Body of pancreas (tissue), 4 donors: ENCODE data around the gene TIAM1. TPM values are rescaled to one million over a fixed set of nuclear protein-coding genes. Genes with fewer than 3 reads are reported as not detected.

Experiments used
- ATAC-seq: fragments of 150-250 bp; one replicate; pipeline ENCODE4 v1.9.1; 2016
- DNase-seq, 4 donors: peaks; one replicate each; pipeline ENCODE4 v3.0.0-alpha.2; 2019
- H3K27ac ChIP-seq, 4 donors: fragments of 200-600 bp; sonication (generic); 1 replicate in 3 of 4; 2 replicates in 1 of 4; pipeline versions ENCODE4 v1.5.1 to v1.6.1; 2016 to 2019; ENCODE audit warnings: mild to moderate bottlenecking in 1 of 4, mixed read lengths in 1 of 4, moderate library complexity in 1 of 4
- H3K27me3 ChIP-seq, 2 donors: fragments of 200-600 bp; sonication (generic); one replicate each; pipeline ENCODE4 v1.6.0; 2016; ENCODE audit warnings: mild to moderate bottlenecking in 1 of 2
- H3K36me3 ChIP-seq, 2 donors: fragments of 200-600 bp; sonication (generic); replicated peaks in 1 of 2; 2 replicates each; pipeline ENCODE4 v1.5.1; 2016; ENCODE audit warnings: low read depth in 2 of 2; ENCODE audit not compliant: insufficient read depth in 1 of 2
- H3K4me1 ChIP-seq: fragments of 200-600 bp; sonication (generic); one replicate; pipeline ENCODE4 v1.6.0; 2016
- H3K4me3 ChIP-seq, 2 donors: fragments of 200-600 bp; sonication (generic); 1 replicate in 1 of 2; 2 replicates in 1 of 2; pipeline ENCODE4 v1.5.1; 2016 to 2019
- H3K9me3 ChIP-seq, 3 donors: fragments of 200-600 bp; sonication (generic); 1 replicate in 2 of 3; 2 replicates in 1 of 3; pipeline ENCODE4 v1.5.1; 2016
- POLR2A ChIP-seq, 3 donors: fragments of 450-650 bp; IDR thresholded peaks; one replicate each; pipeline ENCODE4 v1.6.1; 2016; ENCODE audit warnings: antibody characterized with exemption in 3 of 3, mild to moderate bottlenecking in 2 of 3
- WGBS, 2 donors: methylation state at CpG; one replicate each; pipeline ENCODE4 v1.1.5; 2017; 5-methylcytosine and 5-hydroxymethylcytosine counted together
- intact Hi-C: fragments of 100-400 bp; cut with DNase I; formaldehyde crosslinking; loops from one replicate; pipeline ENCODE4 v1.15.1; 2023
- total RNA-seq, 2 donors: library from RNA; depleted of rRNA; stranded (reverse); fragments of >200 nt; gene quantifications; one replicate each; pipeline ENCODE4 v1.1.0, GENCODE V29; 2016
- TF ChIP-seq, protein P1 (sequence below), 7 experiments: fragments of 450-650 bp in 4 of 7; fragments of 200-600 bp in 3 of 7; sonication (generic) in 3 of 7; IDR thresholded peaks; one replicate each; pipeline ENCODE4 v1.5.1; 2016 to 2019; ENCODE audit warnings: antibody characterized with exemption in 7 of 7

Gene TIAM1
- total RNA-seq, 2 donors from 2014 or later = 3.6 to 8.8 TPM

DNA sequence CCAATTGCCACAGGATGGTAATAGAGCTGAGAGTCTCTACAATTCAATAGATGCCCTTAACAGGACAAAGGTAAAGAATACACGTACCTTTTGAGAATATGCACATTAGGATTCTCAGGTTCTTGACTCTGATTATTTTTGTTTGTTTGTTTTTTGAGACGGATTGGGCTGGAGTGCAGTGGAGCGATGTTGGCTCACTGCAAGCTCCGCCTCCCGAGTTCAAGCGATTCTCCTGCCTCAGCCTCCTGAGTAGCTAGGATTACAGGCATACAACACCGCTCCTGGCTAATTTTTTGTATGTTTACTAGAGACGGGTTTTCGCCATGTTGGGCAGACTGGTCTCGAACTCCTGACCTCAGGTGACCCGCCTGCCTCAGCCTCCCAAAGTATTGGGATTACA is 48.4 kb downstream of the TIAM1 start:
- 89 to 90% methylated on average over 11 of the region's 11 CpGs for WGBS, 2 donors
- H3K4me1 ChIP-seq = peaks cover 10% of the 10 kb centered on the region
- no peak overlapping the region for H3K4me3 ChIP-seq
- H3K9me3 ChIP-seq = no peaks in the 10 kb centered on the region
- ATAC-seq (no peak), DNase-seq (no peak)
- H3K27me3 ChIP-seq = no peaks in the 10 kb centered on the region
- H3K36me3 ChIP-seq = no peaks in the 10 kb centered on the region
- intact Hi-C loops = no loop called here
- H3K27ac ChIP-seq = no peak overlapping the region
- TF ChIP-seq, protein P1, sequence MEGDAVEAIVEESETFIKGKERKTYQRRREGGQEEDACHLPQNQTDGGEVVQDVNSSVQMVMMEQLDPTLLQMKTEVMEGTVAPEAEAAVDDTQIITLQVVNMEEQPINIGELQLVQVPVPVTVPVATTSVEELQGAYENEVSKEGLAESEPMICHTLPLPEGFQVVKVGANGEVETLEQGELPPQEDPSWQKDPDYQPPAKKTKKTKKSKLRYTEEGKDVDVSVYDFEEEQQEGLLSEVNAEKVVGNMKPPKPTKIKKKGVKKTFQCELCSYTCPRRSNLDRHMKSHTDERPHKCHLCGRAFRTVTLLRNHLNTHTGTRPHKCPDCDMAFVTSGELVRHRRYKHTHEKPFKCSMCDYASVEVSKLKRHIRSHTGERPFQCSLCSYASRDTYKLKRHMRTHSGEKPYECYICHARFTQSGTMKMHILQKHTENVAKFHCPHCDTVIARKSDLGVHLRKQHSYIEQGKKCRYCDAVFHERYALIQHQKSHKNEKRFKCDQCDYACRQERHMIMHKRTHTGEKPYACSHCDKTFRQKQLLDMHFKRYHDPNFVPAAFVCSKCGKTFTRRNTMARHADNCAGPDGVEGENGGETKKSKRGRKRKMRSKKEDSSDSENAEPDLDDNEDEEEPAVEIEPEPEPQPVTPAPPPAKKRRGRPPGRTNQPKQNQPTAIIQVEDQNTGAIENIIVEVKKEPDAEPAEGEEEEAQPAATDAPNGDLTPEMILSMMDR (IDR thresholded peaks at IDR 0.05) = no peak
- no peak for TF ChIP-seq POLR2A (IDR thresholded peaks at IDR 0.05)

DNA sequence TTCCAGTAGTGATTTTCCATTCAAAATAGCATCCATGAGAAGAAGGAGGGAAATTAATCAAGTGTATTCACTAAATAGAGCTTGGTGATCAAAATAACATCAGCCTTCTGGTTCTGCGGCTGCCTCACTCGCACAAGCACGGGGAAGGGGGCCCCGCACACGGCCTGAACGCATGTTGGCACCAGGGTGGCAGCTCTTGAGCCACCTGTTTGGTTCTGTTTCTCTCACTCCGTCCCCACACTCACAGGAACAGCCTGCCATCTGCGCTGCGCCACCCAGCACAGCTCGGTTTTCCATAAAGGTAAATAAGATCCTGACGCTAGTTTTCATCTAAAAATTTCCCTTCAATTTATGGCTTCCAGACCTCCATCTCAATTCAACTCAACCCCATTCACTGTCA is 49.4 kb downstream of the TIAM1 start:
- ATAC-seq (no peak), DNase-seq (no peak)
- intact Hi-C loops = no loop called here
- Histone ChIP-seq H3K9me3 (no peaks in the 10 kb centered on the region), H3K27me3 (no peaks in the 10 kb centered on the region), H3K36me3 (no peaks in the 10 kb centered on the region), H3K27ac (no peak overlapping the region), H3K4me3 (no peak overlapping the region), H3K4me1 (peaks cover 10% of the 10 kb centered on the region)
- WGBS, 2 donors = 86 to 93% methylated on average over 11 of the region's 11 CpGs
- TF ChIP-seq, protein P1 (IDR thresholded peaks at IDR 0.05) = no peak
- no peak for TF ChIP-seq POLR2A (IDR thresholded peaks at IDR 0.05)

DNA sequence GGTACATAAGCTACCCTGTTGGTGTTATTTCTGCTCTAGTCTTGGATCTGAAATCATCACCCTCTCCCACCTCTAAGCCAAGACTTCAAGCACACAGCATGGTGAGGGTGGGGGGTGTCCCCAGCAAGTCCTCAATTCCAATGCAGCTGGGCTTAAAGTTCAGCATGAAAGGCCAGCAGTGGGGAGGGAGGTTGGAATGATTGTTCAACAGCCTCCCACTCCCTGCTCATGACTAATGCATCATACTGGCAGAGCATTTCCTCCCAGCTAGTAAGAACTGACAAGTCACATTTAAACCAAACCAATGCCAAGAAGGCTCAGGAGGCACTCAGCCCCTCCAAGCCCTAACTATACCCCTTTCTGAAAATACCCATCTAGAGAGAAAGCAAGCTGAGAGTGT is 50.1 kb downstream of the TIAM1 start:
- ATAC-seq (no peak), DNase-seq (no peak)

DNA sequence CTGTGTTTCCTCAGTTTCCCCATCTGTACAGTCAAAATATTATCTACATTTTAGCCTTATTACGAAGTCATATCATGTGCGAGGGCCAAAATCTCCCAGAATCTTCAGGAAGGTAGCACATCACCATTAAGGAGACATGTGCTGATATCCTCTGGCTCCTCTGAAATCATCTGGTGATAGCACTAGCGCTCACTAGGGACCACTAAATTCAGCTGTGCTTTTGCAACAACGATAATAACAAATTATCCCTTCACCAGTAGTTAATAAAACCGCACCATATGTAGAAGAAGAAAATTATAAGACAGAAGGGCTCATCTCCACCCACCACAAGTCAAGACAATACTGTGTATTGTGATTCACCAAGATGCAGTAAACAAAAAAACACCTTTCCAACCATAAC is 53.3 kb downstream of the TIAM1 start:
- TF ChIP-seq, protein P1 (IDR thresholded peaks at IDR 0.05) = no peak
- no peak for TF ChIP-seq POLR2A (IDR thresholded peaks at IDR 0.05)
- H3K27ac ChIP-seq = no peak overlapping the region
- H3K36me3 ChIP-seq = no peaks in the 10 kb centered on the region
- no peak for ATAC-seq
- H3K9me3 ChIP-seq = no peaks in the 10 kb centered on the region
- no peaks in the 10 kb centered on the region for H3K4me1 ChIP-seq
- no peak for DNase-seq
- no peak overlapping the region for H3K4me3 ChIP-seq
- intact Hi-C loops = no loop called here
- 88 to 90% methylated on average over 5 of the region's 5 CpGs for WGBS, 2 donors
- no peaks in the 10 kb centered on the region for H3K27me3 ChIP-seq

More for the DNA sequence above, 50.1 kb downstream of the TIAM1 start:
- H3K4me1 ChIP-seq = peaks cover 3% of the 10 kb centered on the region
- no peak for TF ChIP-seq POLR2A (IDR thresholded peaks at IDR 0.05)
- TF ChIP-seq, protein P1 (IDR thresholded peaks at IDR 0.05) = no peak
- H3K4me3 ChIP-seq = no peak overlapping the region
- no peaks in the 10 kb centered on the region for H3K36me3 ChIP-seq
- intact Hi-C loops = no loop called here
- H3K27me3 ChIP-seq = no peaks in the 10 kb centered on the region
- H3K27ac ChIP-seq = no peak overlapping the region
- no peaks in the 10 kb centered on the region for H3K9me3 ChIP-seq

DNA sequence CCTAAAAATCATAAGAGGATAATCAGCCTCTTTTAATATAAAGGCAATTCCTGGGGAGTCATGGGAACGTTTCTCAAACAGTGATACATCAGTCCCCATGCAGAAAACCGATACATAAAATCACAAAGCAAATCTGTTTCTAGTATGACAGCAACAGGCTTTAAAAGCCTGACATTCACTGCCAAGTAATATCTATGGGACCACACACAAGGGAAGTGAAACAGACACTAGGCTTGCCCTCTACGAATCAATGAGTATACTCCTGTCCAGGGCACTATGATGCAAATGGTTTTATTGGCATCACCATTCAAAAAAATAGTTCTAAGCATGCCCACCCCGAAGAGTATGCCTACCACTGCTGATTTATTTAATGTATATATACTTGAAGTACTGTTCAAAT is 54.4 kb downstream of the TIAM1 start:
- intact Hi-C loops = no loop called here
- WGBS, 2 donors = 54 to 62% methylated on average over 4 of the region's 4 CpGs
- H3K4me3 ChIP-seq = no peak overlapping the region
- H3K9me3 ChIP-seq = no peaks in the 10 kb centered on the region
- no peak for TF ChIP-seq POLR2A (IDR thresholded peaks at IDR 0.05)
- TF ChIP-seq, protein P1 (IDR thresholded peaks at IDR 0.05) = no peak
- DNase-seq (no peak), ATAC-seq (no peak)
- H3K4me1 ChIP-seq = no peaks in the 10 kb centered on the region
- H3K27me3 ChIP-seq = no peaks in the 10 kb centered on the region
- no peaks in the 10 kb centered on the region for H3K36me3 ChIP-seq
- no peak overlapping the region for H3K27ac ChIP-seq
